Caki2 (cell line): ENCODE data around the gene HAO1. TPM values are rescaled to one million over a fixed set of nuclear protein-coding genes. Genes with fewer than 3 reads are reported as not detected.
"Not testable (repeated sequence)": the region's sequence is repeated elsewhere in the genome, so short reads cannot be mapped to it uniquely, and the experiment has no call there.

ENCODE experiments used
- DNase-seq: peaks from one replicate; pipeline ENCODE4 v3.0.0-alpha.2; 2015; ENCODE audit warnings: low read depth
- in situ Hi-C: cut with HindIII; loops from 2 replicates; pipeline ENCODE4 v1.10.0; 2016; ENCODE audit warnings: low sequenced_read_pairs, low pct_unique_long_range_greater_than_20kb, mixed read lengths
- total RNA-seq: library from RNA; depleted of rRNA; stranded (reverse); fragments of >200 nt; shearing (Covaris generic); gene quantifications from 2 replicates; pipeline ENCODE4 v1.2.3, GENCODE V29; 2014; ENCODE audit warnings: low replicate concordance

HAO1 gene
- total RNA-seq, 1 experiment from 2014 or later: not detected

GRCh38 chr20:7881551-7881950 lies 58.7 kb downstream of the HAO1 start:
- in situ Hi-C loops: no loop called here
- DNase-seq: no peak

DNA sequence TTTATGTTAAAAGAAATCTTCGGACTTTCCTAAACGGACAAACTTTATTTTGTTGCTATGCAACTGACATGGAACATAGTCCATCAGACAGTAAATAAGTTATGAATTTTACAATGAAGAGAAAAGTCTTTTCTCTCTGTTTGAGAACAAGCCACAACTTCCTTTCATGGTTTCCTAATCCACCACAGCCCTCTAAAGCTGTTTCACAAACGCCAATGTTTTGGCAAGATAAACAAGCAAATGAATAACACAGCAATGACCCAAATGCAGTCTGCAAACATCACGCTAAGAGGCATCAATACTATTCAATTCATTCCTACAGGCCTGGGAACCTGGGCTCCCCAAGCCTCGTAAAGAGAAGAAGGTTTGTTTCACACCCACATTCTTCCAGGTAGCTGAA lies 60.4 kb downstream of the HAO1 start:
- in situ Hi-C loops: no loop called here
- DNase-seq: no peak

DNA sequence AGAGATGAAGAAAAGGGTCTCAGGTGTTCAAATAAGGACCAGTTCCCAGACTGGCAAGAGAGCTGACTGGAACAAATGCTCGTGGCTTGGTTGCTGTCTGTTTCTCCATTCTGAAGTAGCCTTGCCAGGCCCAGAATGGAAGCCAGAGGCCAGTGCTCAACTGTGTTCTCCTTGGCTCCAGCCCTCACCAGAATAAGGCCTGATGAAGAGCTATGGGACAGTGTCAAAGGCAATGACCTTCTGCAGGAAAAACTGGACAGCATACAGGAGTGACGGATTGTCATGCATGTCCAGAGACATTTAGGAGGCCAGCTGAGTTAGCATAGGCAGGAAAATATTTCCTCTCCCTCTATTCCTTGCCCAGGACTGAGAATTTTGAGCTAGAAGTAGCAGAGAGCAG lies 72.2 kb downstream of the HAO1 start:
- in situ Hi-C loops: no loop called here
- DNase-seq: no peak

DNA sequence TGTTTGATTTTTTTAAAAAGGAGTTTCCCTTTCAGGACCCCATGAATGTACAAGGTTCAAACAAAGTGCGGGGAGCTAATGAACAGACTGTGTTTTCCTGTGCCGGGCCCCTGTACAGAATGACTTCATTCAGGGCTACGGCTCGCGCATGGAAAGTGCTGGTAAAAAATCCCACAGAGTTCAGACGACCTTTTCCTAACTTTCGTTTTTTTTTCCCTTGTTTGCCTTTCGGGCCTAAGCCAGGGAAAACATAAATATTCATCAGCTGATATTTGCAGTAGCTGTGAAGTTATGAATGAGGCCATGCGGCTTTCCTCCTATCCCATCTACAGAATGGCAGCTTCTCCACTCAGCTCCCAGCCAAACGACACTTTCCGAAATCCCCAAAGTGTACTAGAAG lies 74.0 kb downstream of the HAO1 start:
- in situ Hi-C loops: no loop called here
- no peak for DNase-seq

GRCh38 chr20:7859356-7859802 lies 80.9 kb downstream of the HAO1 start:
- DNase-seq: peak; percentile 68
- in situ Hi-C loops: no loop called here

- no peak for DNase-seq
- in situ Hi-C loops: no loop called here
Observed at GRCh38 chr20:7858734-7859250, 81.5 kb downstream of the HAO1 start.

- in situ Hi-C loops: no loop called here
Observed at GRCh38 chr20:7856756-7857155, 83.5 kb downstream of the HAO1 start.

DNA sequence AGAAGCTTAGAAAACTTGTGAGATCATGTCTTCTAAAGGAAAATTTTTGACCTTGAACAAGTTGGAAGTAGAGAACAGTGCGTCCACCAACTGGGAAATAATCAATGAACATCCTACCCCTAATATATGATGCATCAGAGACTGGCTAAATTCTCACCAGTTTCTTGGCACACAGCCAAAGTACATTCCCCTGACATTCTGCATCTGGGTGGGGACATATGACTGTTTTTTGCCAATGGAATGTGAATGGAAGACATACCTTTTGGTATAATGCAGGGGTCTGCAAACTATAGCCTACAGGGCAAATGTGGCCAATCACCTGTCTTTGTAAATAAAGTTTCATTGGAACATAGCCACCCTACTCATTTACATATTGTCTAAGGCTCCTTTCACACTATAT lies 84.7 kb downstream of the HAO1 start:
- in situ Hi-C loops: no loop called here
- no peak for DNase-seq

More at GRCh38 chr20:7856756-7857155, 83.5 kb downstream of the HAO1 start:
- DNase-seq: no peak

DNA sequence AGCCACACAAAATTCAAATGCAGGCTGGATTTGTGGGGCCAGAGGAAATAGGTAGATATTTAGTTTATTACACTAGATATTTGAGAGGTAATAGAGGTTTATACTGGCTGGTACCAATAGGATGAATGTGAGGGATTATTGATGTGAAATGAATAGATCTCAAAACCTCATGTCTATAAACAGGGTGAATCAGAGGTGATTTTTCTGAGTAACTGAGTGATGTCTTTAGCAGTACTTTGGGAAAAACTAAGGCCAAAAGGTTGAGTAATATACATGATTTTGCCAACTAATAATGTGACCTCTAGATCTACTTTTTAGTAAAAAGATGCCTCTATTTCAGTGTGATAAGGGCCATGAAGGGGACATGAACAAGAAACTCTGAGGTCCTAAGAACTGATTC lies 86.8 kb downstream of the HAO1 start:
- no peak for DNase-seq
- in situ Hi-C loops: no loop called here

DNA sequence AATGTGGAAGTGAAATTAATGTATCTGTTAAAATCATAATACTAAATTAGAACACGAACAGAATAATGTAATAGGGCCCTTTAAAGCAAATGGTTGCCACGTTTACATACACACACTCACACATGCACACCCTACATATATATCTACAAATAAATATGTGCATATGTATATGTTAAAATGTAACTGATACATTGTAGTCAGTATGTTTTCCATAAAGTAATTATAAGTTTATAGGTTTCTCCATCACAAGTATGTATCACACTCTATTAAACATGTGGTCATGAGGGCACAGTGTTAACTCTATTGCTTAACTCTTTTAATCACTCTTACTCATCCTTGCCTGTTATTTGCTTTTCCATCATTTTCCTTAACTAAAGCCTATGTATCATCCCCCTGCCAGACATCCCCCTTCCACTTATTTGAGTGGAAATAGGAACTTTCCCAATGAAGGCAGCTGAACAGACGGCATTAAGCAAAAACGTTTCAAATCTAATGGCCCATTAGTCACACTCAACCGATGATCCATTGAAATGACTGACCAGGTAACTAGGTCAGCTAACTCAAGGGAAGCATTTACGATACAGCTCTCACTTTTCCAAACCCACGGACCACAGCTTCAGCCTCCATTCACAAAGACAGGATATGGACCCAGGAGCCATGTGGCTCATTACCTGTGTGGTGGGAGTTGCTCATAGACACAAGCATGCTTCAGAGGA lies 89.3 kb downstream of the HAO1 start:
- in situ Hi-C loops: no loop called here
- peak; percentile 73 for DNase-seq

DNA sequence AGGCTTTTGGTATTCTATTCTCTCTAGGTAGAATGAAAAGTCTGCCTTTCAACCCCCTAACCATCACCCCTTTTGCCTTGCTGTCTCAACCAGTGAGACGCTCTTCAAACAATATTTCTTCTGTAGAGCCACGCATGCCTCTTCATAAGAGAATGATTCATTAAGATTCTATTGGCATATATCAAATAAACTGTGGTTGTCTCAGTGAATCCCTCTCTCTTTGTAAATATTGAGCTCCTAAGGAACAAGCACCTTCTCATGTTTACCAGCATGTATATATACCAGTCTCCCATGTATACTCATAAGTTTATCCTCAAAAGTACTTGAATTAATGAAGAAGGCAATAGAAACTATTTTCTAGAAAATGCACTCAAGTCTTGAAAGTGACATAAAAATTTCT lies 90.6 kb downstream of the HAO1 start:
- in situ Hi-C loops: no loop called here
- DNase-seq: no peak

DNA sequence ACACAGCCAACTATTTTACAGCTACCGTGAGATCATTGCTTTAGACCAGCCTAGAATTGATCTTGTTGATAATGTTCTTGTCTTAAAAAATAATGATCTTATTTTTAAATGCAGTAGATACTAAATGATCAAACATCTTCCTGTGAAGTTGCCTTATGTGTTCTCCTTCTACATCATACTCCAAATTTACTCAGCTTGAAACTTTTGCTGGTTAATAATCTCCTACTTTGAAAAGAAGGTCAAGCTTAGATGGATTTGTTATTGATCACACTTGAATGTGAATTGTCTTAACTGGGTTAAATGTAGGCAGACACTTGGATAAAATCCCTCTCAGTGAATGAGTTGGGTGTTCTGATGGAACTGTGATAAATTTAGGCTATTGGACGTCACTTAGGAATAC lies 91.9 kb downstream of the HAO1 start:
- in situ Hi-C loops: no loop called here
- no peak for DNase-seq

- in situ Hi-C loops: no loop called here
- DNase-seq: no peak
Observed at GRCh38 chr20:7843613-7844012, 96.6 kb downstream of the HAO1 start.

- in situ Hi-C loops: no loop called here
- peak; percentile 57 for DNase-seq
Observed at GRCh38 chr20:7841971-7842310, 98.3 kb downstream of the HAO1 start.

DNA sequence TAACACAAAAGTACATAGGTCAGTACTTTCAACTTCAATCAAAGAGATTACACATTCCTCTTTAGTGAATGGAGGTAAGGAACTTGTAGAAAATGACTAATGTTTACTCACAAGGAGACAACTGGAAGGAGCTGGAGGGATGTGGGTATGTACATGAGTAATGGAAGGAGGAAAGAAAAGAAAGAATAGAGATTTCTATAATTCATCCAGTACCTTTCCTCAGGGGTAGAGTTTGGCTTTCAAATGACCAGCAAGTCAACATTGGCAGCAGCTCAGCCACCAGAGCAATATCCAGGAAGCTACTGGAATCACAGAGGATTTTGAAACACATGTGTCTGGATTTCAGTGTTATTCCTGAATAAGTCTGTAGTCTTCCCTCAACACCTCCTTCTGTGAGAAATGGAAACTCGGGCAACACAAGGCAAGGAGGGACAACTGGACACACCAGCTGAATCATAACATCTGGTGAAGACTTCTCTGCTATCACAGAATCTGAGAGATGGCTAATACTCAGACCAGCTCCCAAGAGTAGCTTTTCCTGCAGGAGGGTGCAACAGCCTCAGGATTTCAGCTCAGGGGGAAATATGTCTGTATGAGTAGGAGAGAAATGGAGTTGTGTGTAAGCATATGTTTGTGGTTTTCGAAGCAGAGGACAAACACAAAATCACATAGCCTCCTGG lies 98.8 kb downstream of the HAO1 start:
- in situ Hi-C loops: no loop called here
- no peak for DNase-seq

DNA sequence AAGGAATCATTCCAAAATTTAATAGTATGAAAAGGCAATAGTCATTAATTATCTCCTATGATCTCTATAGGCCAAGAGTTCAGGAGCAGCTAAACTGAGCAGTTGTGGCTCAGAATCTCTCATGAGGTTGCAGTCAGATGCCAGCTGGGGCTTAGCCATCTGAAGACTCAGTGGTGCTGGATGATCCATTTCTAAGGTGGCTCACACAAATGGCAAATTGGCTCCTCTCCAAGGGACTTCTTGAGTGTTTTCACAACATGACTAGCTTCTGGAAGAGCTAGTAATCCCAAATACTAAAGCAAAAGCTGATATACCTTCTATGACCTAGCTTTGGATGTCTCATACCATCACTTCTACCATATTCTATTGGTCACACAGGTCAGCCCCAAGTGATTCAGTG lies 104.2 kb downstream of the HAO1 start:
- DNase-seq: no peak
- in situ Hi-C loops: no loop called here

DNA sequence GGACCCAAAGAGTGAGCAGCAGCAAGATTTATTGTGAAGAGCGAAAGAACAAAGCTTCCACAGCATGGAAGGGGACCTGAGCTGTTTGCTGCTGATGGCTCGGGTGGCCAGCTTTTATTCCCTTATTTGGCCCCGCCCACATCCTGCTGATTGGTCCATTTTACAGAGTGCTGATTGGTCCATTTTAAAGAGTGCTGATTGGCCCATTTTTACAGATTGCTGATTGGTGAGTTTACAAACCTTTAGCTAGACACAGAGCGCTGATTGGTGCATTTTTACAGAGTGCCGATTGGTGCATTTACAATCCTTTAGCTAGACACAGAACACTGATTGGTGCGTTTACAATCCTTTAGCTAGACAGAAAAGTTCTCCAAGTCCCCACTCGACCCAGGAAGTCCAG lies 105.8 kb downstream of the HAO1 start:
- DNase-seq, in situ Hi-C loops: not testable (repeated sequence)
